Measurements from ENCODE around the gene UBE2L5.

The UBE2L5 gene

GRCh38 chr13:30477346-30478195 lies 55.3 kb downstream of the UBE2L5 start:
- DNase-seq = no peak
